HG03108 (cell line): ENCODE results near the gene ADORA1.
A peak's percentile ranks its signal among the peaks of the same experiment; 100 is the strongest.

ENCODE experiments used
- ATAC-seq: cut with Tn5 transposase; IDR thresholded peaks from one replicate; pipeline ENCODE4 v1.9.1; 2021; ENCODE audit warnings: moderate library complexity; ENCODE audit not compliant: unreplicated experiment

ADORA1 gene

GRCh38 chr1:203170625-203171330 lies 43.3 kb downstream of the ADORA1 start:
- ATAC-seq, result no peak

GRCh38 chr1:203171341-203172183 lies 44.0 kb downstream of the ADORA1 start:
- no peak for ATAC-seq

GRCh38 chr1:203172184-203173010 lies 44.9 kb downstream of the ADORA1 start:
- ATAC-seq, result no peak

- ATAC-seq, result peak; percentile 9
Observed at GRCh38 chr1:203173011-203173555, 45.6 kb downstream of the ADORA1 start.

GRCh38 chr1:203173566-203173965 lies 46.0 kb downstream of the ADORA1 start:
- ATAC-seq, result peak; percentile 82

- ATAC-seq, result no peak
Observed at GRCh38 chr1:203174324-203174985, 46.9 kb downstream of the ADORA1 start.

- no peak for ATAC-seq
Observed at GRCh38 chr1:203175237-203175826, 47.8 kb downstream of the ADORA1 start, which contains the start of gene MYBPH. Gene MYBPH, minus strand, starts transcription at chr1:203175826. Its CDS starts 71 bp downstream, at chr1:203175755.

- no peak for ATAC-seq
Observed at GRCh38 chr1:203175827-203176241, 48.3 kb downstream of the ADORA1 start.

GRCh38 chr1:203176273-203177035 lies 48.9 kb downstream of the ADORA1 start:
- ATAC-seq, result no peak

GRCh38 chr1:203177036-203177405 lies 49.5 kb downstream of the ADORA1 start:
- ATAC-seq, result no peak

- ATAC-seq, result no peak
Observed at GRCh38 chr1:203177470-203178039, 50.0 kb downstream of the ADORA1 start.

GRCh38 chr1:203178083-203178482 lies 50.6 kb downstream of the ADORA1 start:
- no peak for ATAC-seq

- no peak for ATAC-seq
Observed at GRCh38 chr1:203178821-203179666, 51.5 kb downstream of the ADORA1 start.

GRCh38 chr1:203179667-203180005 lies 52.1 kb downstream of the ADORA1 start:
- ATAC-seq, result no peak

- ATAC-seq, result no peak
Observed at GRCh38 chr1:203180611-203181330, 53.2 kb downstream of the ADORA1 start.

- ATAC-seq, result no peak
Observed at GRCh38 chr1:203181586-203182386, 54.3 kb downstream of the ADORA1 start.
